Endothelial cell (in vitro differentiated cells): ENCODE data around the gene COL16A1. TPM values are rescaled to one million over a fixed set of nuclear protein-coding genes. Genes with fewer than 3 reads are reported as not detected.

ENCODE experiments used
- DNase-seq: peaks from one replicate; pipeline ENCODE4 v3.0.0; 2021; ENCODE audit warnings: low spot score
- H3K27ac Mint-ChIP-seq: one replicate; pipeline ENCODE4 v1.8.0; 2021; ENCODE audit warnings: mixed read lengths, inconsistent platforms; ENCODE audit not compliant: unreplicated experiment
- H3K27me3 Mint-ChIP-seq: one replicate; pipeline ENCODE4 v1.8.0; 2021; ENCODE audit warnings: mild to moderate bottlenecking, moderate library complexity, mixed read lengths, inconsistent platforms; ENCODE audit not compliant: unreplicated experiment
- H3K36me3 Mint-ChIP-seq: one replicate; pipeline ENCODE4 v1.8.0; 2021; ENCODE audit warnings: mild to moderate bottlenecking, low read depth, mixed read lengths, inconsistent platforms; ENCODE audit not compliant: unreplicated experiment
- H3K4me1 Mint-ChIP-seq: one replicate; pipeline ENCODE4 v1.8.0; 2021; ENCODE audit warnings: mild to moderate bottlenecking, mixed read lengths, inconsistent platforms; ENCODE audit not compliant: unreplicated experiment
- H3K4me3 Mint-ChIP-seq: one replicate; pipeline ENCODE4 v1.8.0; 2021; ENCODE audit warnings: mild to moderate bottlenecking, mixed read lengths, inconsistent platforms; ENCODE audit not compliant: unreplicated experiment
- H3K9me3 Mint-ChIP-seq: one replicate; pipeline ENCODE4 v1.8.0; 2021; ENCODE audit warnings: mixed read lengths, inconsistent platforms; ENCODE audit not compliant: unreplicated experiment
- total RNA-seq: library from RNA; stranded (reverse); fragmentation: NEBNext Ultra II Directional; extraction: Animal tissue kit (Norgen Biotek cat#: 25700); gene quantifications from one replicate; pipeline ENCODE4 v1.2.1, GENCODE V29; 2021; ENCODE audit not compliant: unreplicated experiment
- TF ChIP-seq, protein P1 (sequence below): fragments of 200-600 bp; sonication (generic); IDR thresholded peaks from one replicate; pipeline ENCODE4 v1.5.0; 2021; ENCODE audit warnings: antibody characterized with exemption; ENCODE audit not compliant: unreplicated experiment

COL16A1 gene
- total RNA-seq, 1 donor from 2014 or later, result 5.3 TPM

DNA sequence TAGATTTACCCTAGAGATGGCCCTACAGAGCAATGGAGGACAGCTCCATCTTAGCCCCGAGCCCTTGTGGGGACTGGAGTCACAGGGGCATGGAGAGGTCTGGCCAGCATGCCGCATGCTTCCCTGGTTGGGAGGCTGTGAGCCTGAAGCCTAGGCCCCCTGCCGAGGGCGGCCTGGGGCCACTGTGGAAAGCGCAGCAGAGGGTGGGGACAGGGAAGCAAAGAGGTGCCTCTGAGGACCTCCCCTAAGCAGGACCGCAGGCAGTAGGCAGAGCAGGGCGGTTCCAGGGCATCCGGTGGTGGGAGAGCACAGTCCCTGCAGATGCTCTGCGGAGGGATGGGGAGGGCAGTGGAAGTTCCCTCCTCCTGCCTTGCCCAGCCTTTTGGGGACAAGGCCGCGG, 32.7 kb downstream of the COL16A1 start:
- TF ChIP-seq, protein P1, sequence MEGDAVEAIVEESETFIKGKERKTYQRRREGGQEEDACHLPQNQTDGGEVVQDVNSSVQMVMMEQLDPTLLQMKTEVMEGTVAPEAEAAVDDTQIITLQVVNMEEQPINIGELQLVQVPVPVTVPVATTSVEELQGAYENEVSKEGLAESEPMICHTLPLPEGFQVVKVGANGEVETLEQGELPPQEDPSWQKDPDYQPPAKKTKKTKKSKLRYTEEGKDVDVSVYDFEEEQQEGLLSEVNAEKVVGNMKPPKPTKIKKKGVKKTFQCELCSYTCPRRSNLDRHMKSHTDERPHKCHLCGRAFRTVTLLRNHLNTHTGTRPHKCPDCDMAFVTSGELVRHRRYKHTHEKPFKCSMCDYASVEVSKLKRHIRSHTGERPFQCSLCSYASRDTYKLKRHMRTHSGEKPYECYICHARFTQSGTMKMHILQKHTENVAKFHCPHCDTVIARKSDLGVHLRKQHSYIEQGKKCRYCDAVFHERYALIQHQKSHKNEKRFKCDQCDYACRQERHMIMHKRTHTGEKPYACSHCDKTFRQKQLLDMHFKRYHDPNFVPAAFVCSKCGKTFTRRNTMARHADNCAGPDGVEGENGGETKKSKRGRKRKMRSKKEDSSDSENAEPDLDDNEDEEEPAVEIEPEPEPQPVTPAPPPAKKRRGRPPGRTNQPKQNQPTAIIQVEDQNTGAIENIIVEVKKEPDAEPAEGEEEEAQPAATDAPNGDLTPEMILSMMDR, result no peak
- Mint-ChIP-seq H3K4me3 (no peak overlapping the region), H3K9me3 (no peaks in the 10 kb centered on the region), H3K27me3 (peaks cover 12% of the 10 kb centered on the region), H3K27ac (no peak overlapping the region), H3K36me3 (peaks cover 4% of the 10 kb centered on the region), H3K4me1 (peaks cover 15% of the 10 kb centered on the region)
- DNase-seq, result no peak

DNA sequence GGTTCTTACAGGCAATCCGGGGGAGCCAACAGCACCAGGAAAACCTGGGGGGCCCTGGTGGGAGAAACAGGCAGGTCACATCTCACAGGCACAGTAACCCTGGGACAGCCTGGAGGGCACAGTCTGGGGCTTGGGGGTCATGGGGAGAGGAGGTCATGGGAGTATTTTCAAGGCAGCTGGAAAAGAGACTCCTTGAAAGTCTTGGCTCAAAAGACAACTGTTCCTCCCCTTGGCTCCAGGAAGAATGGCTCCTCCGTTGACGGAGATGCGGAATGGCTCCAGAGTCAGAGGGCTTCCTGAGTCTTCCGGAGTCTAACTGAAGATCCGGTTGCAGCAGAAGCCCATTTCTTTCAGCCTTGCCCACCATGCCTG, 33.2 kb downstream of the COL16A1 start:
- Mint-ChIP-seq H3K4me3 (no peak overlapping the region), H3K27me3 (peaks cover 12% of the 10 kb centered on the region), H3K4me1 (peaks cover 15% of the 10 kb centered on the region), H3K27ac (peak overlapping the region; percentile 86), H3K9me3 (no peaks in the 10 kb centered on the region), H3K36me3 (peaks cover 4% of the 10 kb centered on the region)
- TF ChIP-seq, protein P1, result no peak
- no peak for DNase-seq

DNA sequence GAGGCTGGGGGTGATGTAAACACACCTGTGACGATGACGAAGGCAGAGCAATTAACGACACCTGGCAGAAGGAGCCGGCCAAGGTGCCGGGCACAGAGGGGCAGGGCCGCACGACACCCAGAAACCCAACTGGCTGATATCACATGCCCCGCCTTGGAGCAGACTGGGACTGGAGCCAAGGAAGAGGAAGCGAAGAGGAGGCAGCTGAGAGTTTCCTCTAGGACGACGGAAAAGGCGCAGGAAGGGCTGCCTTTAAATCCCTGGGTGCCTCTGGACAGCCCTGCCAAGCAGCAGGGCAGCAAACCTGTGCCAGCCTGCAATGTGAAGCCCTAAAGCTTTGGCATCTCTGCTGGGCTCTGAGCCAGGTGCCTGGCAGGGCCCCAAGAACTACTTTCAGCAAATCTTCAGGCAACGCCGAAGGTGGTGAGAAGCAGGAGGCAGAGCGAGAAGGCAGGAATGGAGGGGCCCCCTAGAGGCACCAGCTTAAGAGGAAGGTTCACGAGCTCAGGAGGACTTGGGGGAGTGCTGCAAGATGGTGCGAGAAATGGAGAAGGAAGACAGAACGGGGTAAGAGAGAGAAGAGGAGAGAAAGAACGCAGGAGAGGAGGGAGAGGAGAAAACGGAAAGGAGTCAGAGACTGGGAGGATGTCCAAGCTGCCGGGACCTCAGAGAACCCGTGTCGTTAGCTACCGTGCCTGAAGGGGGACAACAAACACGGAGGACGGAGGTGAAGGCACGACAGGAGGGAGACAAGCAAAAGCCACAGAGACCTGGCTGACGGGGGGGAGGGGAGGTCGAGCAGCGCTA, 33.8 kb downstream of the COL16A1 start:
- Mint-ChIP-seq H3K27me3 (peaks cover 11% of the 10 kb centered on the region), H3K4me3 (peak overlapping the region; percentile 47)

DNA sequence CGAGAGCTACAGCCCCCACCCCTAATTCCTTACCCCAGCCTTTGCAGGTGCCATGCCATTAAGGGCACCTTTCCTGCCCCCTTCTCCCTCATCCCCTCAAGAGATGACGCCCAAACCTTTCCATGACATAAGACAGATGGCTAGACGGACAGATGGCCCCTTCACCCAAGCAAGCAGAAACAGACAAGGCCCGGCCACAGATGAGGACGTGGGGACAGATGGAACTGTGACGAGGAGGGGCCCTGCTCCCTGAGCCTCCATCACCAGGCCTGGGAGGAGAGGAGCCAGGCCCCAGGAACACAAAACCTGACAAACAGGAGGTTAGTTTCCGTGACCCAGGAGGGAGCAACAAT, 34.4 kb downstream of the COL16A1 start:
- H3K4me3 Mint-ChIP-seq, result peak overlapping the region; percentile 47
- no peaks in the 10 kb centered on the region for H3K9me3 Mint-ChIP-seq
- peaks cover 15% of the 10 kb centered on the region for H3K4me1 Mint-ChIP-seq
- peaks cover 4% of the 10 kb centered on the region for H3K36me3 Mint-ChIP-seq
- H3K27me3 Mint-ChIP-seq, result peaks cover 11% of the 10 kb centered on the region
- DNase-seq, result no peak
- no peak overlapping the region for H3K27ac Mint-ChIP-seq
- TF ChIP-seq, protein P1, result no peak

More for the DNA sequence above, 33.8 kb downstream of the COL16A1 start:
- Mint-ChIP-seq H3K36me3 (peaks cover 4% of the 10 kb centered on the region), H3K27ac (peak overlapping the region; percentile 86), H3K9me3 (no peaks in the 10 kb centered on the region), H3K4me1 (peaks cover 15% of the 10 kb centered on the region)
- no peak for DNase-seq
- TF ChIP-seq, protein P1, result no peak

DNA sequence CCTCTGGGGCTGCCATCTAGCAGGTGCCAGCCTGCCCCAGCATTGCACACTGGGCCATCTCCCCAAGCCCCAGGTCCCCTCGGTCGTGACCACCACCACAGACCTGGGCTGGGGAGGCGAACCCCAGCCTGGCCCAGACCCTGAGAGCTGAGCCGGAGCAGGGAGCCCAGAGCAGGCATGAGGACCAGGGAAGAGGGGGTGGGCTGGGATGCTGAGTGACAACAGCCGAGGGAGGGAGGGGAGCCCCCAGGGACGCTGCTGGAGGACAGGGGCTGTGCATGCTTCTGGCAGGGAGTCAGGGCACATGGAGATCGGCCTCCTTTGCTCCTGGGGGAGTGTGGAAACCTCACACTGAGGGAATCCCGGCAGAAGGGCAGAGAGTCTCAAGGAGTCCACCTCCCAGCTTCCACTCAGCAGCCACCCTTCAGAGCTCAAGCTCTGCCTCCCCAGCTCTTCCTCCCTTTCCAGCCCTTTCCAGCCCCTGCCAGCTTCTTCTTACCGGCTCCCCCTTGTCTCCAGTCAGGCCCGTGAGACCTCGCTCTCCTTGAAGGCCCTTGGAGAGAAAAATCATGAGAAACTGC, 35.4 kb downstream of the COL16A1 start:
- Mint-ChIP-seq H3K27me3 (peaks cover 11% of the 10 kb centered on the region), H3K4me3 (no peak overlapping the region), H3K9me3 (no peaks in the 10 kb centered on the region), H3K4me1 (peaks cover 15% of the 10 kb centered on the region), H3K27ac (no peak overlapping the region), H3K36me3 (peaks cover 4% of the 10 kb centered on the region)
- DNase-seq, result no peak
- TF ChIP-seq, protein P1, result no peak
